SK-N-SH (cell line): Measurements from ENCODE around the gene PFKL.

Experiments used
- CHD2 ChIP-seq: fragments of 150-350 bp; IDR thresholded peaks from 2 replicates; pipeline ENCODE4 v1.6.1; 2018; ENCODE audit warnings: low read length; ENCODE audit not compliant: partially characterized antibody
- CTCF ChIP-seq: fragments of 200-600 bp; sonication (generic); IDR thresholded peaks from 2 replicates; pipeline ENCODE4 v1.6.1; 2017; ENCODE audit warnings: antibody characterized with exemption, mild to moderate bottlenecking, moderate library complexity
- EP300 ChIP-seq, 2 experiments: IDR thresholded peaks; 2 replicates each; pipeline versions ENCODE4 v1.4.0 to v1.6.1; 2012; ENCODE audit warnings: borderline replicate concordance in 1 of 2, low read depth in 1 of 2, low read length in 1 of 2
- GABPA ChIP-seq: IDR thresholded peaks from 2 replicates; pipeline ENCODE4 v1.4.0; 2012; ENCODE audit warnings: low read depth, mild to moderate bottlenecking
- MXI1 ChIP-seq: IDR thresholded peaks from 2 replicates; pipeline ENCODE4 v1.6.1; 2012; ENCODE audit warnings: mild to moderate bottlenecking, low read depth, low read length, improper control_type of control experiment
- POLR2AphosphoS5 ChIP-seq: IDR thresholded peaks from 2 replicates; pipeline ENCODE4 v1.6.1; 2012; ENCODE audit warnings: low read depth, low read length
- RFX5 ChIP-seq: IDR thresholded peaks from 2 replicates; pipeline ENCODE4 v1.6.1; 2012; ENCODE audit warnings: mild to moderate bottlenecking, improper control_type of control experiment, low read length
- TAF1 ChIP-seq: IDR thresholded peaks from 2 replicates; pipeline ENCODE4 v1.6.1; 2012; ENCODE audit warnings: low read depth, mild to moderate bottlenecking, low read length, moderate library complexity, borderline replicate concordance
- YY1 ChIP-seq: IDR thresholded peaks from 2 replicates; pipeline ENCODE4 v1.4.0; 2012; ENCODE audit warnings: low read depth, mild to moderate bottlenecking
- TF ChIP-seq, protein P1 (sequence below): IDR thresholded peaks from 2 replicates; pipeline ENCODE4 v1.4.0; 2012; ENCODE audit warnings: low read depth, borderline replicate concordance

- no peak for TF ChIP-seq YY1
- no peak for TF ChIP-seq POLR2AphosphoS5
- no peak for TF ChIP-seq CTCF
- TF ChIP-seq MXI1 = no peak
- TF ChIP-seq TAF1 = no peak
- no peak for TF ChIP-seq GABPA
- TF ChIP-seq, protein P1, sequence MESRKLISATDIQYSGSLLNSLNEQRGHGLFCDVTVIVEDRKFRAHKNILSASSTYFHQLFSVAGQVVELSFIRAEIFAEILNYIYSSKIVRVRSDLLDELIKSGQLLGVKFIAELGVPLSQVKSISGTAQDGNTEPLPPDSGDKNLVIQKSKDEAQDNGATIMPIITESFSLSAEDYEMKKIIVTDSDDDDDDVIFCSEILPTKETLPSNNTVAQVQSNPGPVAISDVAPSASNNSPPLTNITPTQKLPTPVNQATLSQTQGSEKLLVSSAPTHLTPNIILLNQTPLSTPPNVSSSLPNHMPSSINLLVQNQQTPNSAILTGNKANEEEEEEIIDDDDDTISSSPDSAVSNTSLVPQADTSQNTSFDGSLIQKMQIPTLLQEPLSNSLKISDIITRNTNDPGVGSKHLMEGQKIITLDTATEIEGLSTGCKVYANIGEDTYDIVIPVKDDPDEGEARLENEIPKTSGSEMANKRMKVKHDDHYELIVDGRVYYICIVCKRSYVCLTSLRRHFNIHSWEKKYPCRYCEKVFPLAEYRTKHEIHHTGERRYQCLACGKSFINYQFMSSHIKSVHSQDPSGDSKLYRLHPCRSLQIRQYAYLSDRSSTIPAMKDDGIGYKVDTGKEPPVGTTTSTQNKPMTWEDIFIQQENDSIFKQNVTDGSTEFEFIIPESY = no peak
- no peak for TF ChIP-seq EP300 (IDR thresholded peaks at IDR 0.05; ENCODE audit: borderline replicate concordance in 1 of 2, low read depth in 1 of 2, low read length in 1 of 2)
- no peak for TF ChIP-seq RFX5
- TF ChIP-seq CHD2 = peak; percentile 79
These were observed 29.4 kb downstream of the PFKL start for GRCh38 chr21:44329086-44329889.
